Right cardiac atrium (tissue), 5 donors: ENCODE data around the gene NOMO2. TPM values are rescaled to one million over a fixed set of nuclear protein-coding genes. Genes with fewer than 3 reads are reported as not detected.
"Not testable (repeated sequence)": the region's sequence is repeated elsewhere in the genome, so short reads cannot be mapped to it uniquely, and the experiment has no call there.

Experiments
- ATAC-seq, 2 donors: fragments of 200-7000 bp; cut with Tn5 transposase; one replicate each; pipeline versions ENCODE4 v1.8.0 to v1.9.1; 2020; ENCODE audit warnings: moderate library complexity in 2 of 2, mild to moderate bottlenecking in 1 of 2
- DNase-seq, 3 donors: peaks; one replicate each; pipeline ENCODE4 v3.0.0-alpha.2; 2020
- H3K27ac ChIP-seq: one replicate; pipeline ENCODE4 v1.5.1; 2013; ENCODE audit warnings: mild to moderate bottlenecking, low read length, control low read depth, moderate library complexity
- H3K27me3 ChIP-seq: one replicate; pipeline ENCODE4 v1.6.1; 2013; ENCODE audit not compliant: control insufficient read depth, insufficient read depth
- H3K4me1 ChIP-seq: one replicate; pipeline ENCODE4 v1.6.1; 2013; ENCODE audit warnings: low read length; ENCODE audit not compliant: control insufficient read depth, insufficient read depth
- H3K4me3 ChIP-seq: one replicate; pipeline ENCODE4 v1.5.1; 2013; ENCODE audit warnings: low read length, control low read depth
- H3K9me3 ChIP-seq: one replicate; pipeline ENCODE4 v1.6.1; 2013; ENCODE audit warnings: low read length; ENCODE audit not compliant: control insufficient read depth
- WGBS: extraction: QIAGEN DNeasy Blood & Tissue Kit; methylation state at CpG from one replicate; pipeline ENCODE4 v1.1.7; 2013; 5-methylcytosine and 5-hydroxymethylcytosine counted together
- intact Hi-C, 4 donors: fragments of 100-400 bp; cut with DNase I; formaldehyde crosslinking; loops; one replicate each; pipeline versions ENCODE4 v1.11.0 to v1.14.0; 2022 to 2023
- microRNA-seq, 2 donors: library from miRNA; unstranded; fragments of <30 nt; microRNA quantifications; one replicate each; pipeline ENCODE4 v1.2.0, GENCODE V29; 2020 to 2021
- polyA plus RNA-seq: library from polyadenylated mRNA; stranded (reverse); fragments of 200-250 nt; gene quantifications from one replicate; pipeline ENCODE4 v1.2.3, GENCODE V29; 2013
- total RNA-seq, 4 donors: library from RNA; stranded (reverse); fragmentation: NEBNext Ultra II Directional; extraction: Animal tissue kit (Norgen Biotek cat#: 25700); gene quantifications; one replicate each; pipeline ENCODE4 v1.2.1, GENCODE V29; 2021
- donor health status: healthy with polysubstance abuse.
- donor health status: DM: no; HTN: yes; CAD: no.
- donor health status: DM: no; HTN: no; CAD: no.
- donor health status: DM: no; HTN: yes; CAD: no; lungs with severe emphysema.
- donor health status: DM: yes; HTN: yes; CAD: no.

NOMO2 gene
- total and polyA plus RNA-seq, 5 donors, result 127 to 295 (median 267) TPM

- H3K9me3 ChIP-seq, DNase-seq, H3K4me3 ChIP-seq, H3K27ac ChIP-seq, intact Hi-C loops, H3K4me1 ChIP-seq, ATAC-seq, H3K27me3 ChIP-seq: not testable (repeated sequence)
- 74% methylated on average over 9 of the region's 31 CpGs for WGBS
Measured at GRCh38 chr16:18394363-18394762, 167.5 kb downstream of the NOMO2 start.

- DNase-seq, H3K27me3 ChIP-seq, H3K4me1 ChIP-seq, H3K27ac ChIP-seq, H3K9me3 ChIP-seq, intact Hi-C loops, H3K4me3 ChIP-seq: not testable (repeated sequence)
- WGBS, result no CpG with 5 or more reads among the region's 43 CpGs
- ATAC-seq, result peak; percentile 45 to 46
Measured at GRCh38 chr16:18387767-18388166, 174.1 kb downstream of the NOMO2 start.

- H3K9me3 ChIP-seq, H3K4me1 ChIP-seq, H3K27me3 ChIP-seq, H3K27ac ChIP-seq, H3K4me3 ChIP-seq, intact Hi-C loops: not testable (repeated sequence)
- WGBS, result no CpG with 5 or more reads among the region's 25 CpGs
- peak in 1 of 2 donors; percentile 15 for ATAC-seq
- peak in 1 of 3 donors; percentile 72 for DNase-seq
Measured at GRCh38 chr16:18386517-18386916, 175.4 kb downstream of the NOMO2 start.

- intact Hi-C loops, H3K9me3 ChIP-seq, H3K27me3 ChIP-seq, H3K4me1 ChIP-seq, H3K4me3 ChIP-seq, H3K27ac ChIP-seq: not testable (repeated sequence)
- peak in 1 of 2 donors; percentile 25 for ATAC-seq
- WGBS, result no CpG with 5 or more reads among the region's 33 CpGs
- DNase-seq, result peak in 1 of 3 donors; percentile 64
Measured at GRCh38 chr16:18385285-18385684, 176.6 kb downstream of the NOMO2 start.

GRCh38 chr16:18384869-18385268, 177.0 kb downstream of the NOMO2 start:
- H3K4me1 ChIP-seq, H3K27ac ChIP-seq, H3K27me3 ChIP-seq, intact Hi-C loops, H3K4me3 ChIP-seq, H3K9me3 ChIP-seq: not testable (repeated sequence)
- no CpG with 5 or more reads among the region's 31 CpGs for WGBS
- DNase-seq (peak in 1 of 3 donors; percentile 64), ATAC-seq (peak in 1 of 2 donors; percentile 29)

- intact Hi-C loops, H3K27me3 ChIP-seq, H3K4me1 ChIP-seq, H3K4me3 ChIP-seq, H3K9me3 ChIP-seq, DNase-seq, H3K27ac ChIP-seq: not testable (repeated sequence)
- peak; percentile 45 to 61 for ATAC-seq
- WGBS, result 95% methylated on average over 10 of the region's 25 CpGs
Measured at GRCh38 chr16:18384098-18384636, 177.7 kb downstream of the NOMO2 start.

GRCh38 chr16:18382696-18383095, 179.2 kb downstream of the NOMO2 start:
- intact Hi-C loops, H3K27me3 ChIP-seq, ATAC-seq, H3K4me1 ChIP-seq, H3K9me3 ChIP-seq, H3K27ac ChIP-seq, H3K4me3 ChIP-seq: not testable (repeated sequence)
- peak in 1 of 3 donors; percentile 69 for DNase-seq
- no CpG with 5 or more reads among the region's 28 CpGs for WGBS

Small RNA genes within 50 kb of the gene (microRNA-seq; reads per million reads assigned to microRNA genes)
- 0 reads per million in 2 donors for gene MIR3179-3
- gene MIR3179-4, result 0 reads per million in 2 donors
- gene MIR3180-3, result 0 reads per million in 2 donors
- 0 reads per million in 2 donors for gene MIR3670-3
- 0 reads per million in 2 donors for gene MIR3670-4
- 0 reads per million in 2 donors for gene MIR6770-3

Other genes with a start within 250 kb of the NOMO2 start
- under 1 TPM in 3 of 4 donors, not detected in 1; 0.15 to 0.53 (median 0.29) TPM for gene NPIPA8, start 225.4 kb downstream of the NOMO2 start, total RNA-seq
- gene NPIPA8, start 225.4 kb downstream of the NOMO2 start, polyA plus RNA-seq, result 3.9 TPM
- 100 to 1,000 TPM; 733 to 867 (median 818) TPM for gene RPS15A, start 228.2 kb upstream of the NOMO2 start, total RNA-seq
- 2,243 TPM for gene RPS15A, start 228.2 kb upstream of the NOMO2 start, polyA plus RNA-seq
- 10 to 100 TPM; 25.5 to 37.9 (median 26.9) TPM for gene ARL6IP1, start 239.5 kb upstream of the NOMO2 start, total RNA-seq
- gene ARL6IP1, start 239.5 kb upstream of the NOMO2 start, polyA plus RNA-seq, result 32.5 TPM